SU-DHL-6 (cell line): ENCODE results near the gene TUBA1A.

Experiments
- CTCF ChIP-seq: fragments of 200-600 bp; sonication (generic); IDR thresholded peaks from one replicate; pipeline ENCODE4 v1.5.1; 2017; ENCODE audit warnings: antibody characterized with exemption, mild to moderate bottlenecking, low read length, moderate library complexity; ENCODE audit not compliant: insufficient read depth, poor library complexity, severe bottlenecking
- EZH2phosphoT487 ChIP-seq: fragments of 200-600 bp; sonication (generic), shearing (Covaris generic); conservative IDR thresholded peaks from 2 replicates; pipeline ENCODE4 v1.6.1; 2018; ENCODE audit warnings: mild to moderate bottlenecking, antibody characterized with exemption, low read length, moderate library complexity, mixed read lengths

DNA sequence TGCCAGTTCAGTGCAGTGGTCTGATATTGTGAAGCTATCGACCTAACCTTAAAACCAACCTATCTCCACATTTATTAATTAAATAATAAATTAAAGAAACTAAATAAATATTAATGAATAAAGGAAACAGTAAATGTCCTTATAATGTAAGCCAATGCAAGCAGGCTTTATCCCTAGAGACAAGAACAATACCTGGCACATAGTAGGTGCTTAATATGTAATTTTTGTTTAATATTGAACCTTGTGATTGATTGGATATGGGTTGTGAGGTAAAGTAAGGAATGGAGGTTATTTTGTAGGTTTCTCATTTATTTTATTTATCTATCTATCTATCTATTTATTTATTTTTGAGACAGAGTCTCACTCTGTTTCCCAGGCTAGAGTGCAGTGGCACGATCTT lies 49.9 kb downstream of the TUBA1A start:
- TF ChIP-seq CTCF = no peak
- no peak for TF ChIP-seq EZH2phosphoT487
